Measurements from ENCODE around the gene RNF182. TPM values are rescaled to one million over a fixed set of nuclear protein-coding genes. Genes with fewer than 3 reads are reported as not detected.
"Not testable (repeated sequence)": the region's sequence is repeated elsewhere in the genome, so short reads cannot be mapped to it uniquely, and the experiment has no call there.

RNF182 gene
- polyA plus RNA-seq, 1 donor = 0.66 TPM

DNA sequence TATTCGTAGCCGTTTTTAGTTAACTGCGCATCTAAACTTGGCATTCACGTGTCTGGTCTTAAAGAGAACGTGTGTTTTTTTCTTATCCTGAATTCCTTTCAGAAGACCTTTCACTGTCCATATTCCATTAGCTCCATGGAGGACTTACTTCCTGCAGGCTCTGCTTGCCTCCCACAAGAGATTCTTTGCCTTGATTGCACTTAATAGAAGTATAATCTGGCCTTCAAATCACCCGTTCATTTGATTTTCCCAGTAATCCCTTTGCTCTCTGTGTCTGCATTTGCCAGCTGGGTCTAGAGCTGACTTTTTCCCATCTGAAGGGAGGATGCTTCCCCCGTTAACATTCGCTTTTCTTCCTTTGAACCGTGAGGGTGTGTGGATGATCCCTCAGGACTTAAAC is 79.5 kb downstream of the RNF182 start:
- DNase-seq = no peak

DNA sequence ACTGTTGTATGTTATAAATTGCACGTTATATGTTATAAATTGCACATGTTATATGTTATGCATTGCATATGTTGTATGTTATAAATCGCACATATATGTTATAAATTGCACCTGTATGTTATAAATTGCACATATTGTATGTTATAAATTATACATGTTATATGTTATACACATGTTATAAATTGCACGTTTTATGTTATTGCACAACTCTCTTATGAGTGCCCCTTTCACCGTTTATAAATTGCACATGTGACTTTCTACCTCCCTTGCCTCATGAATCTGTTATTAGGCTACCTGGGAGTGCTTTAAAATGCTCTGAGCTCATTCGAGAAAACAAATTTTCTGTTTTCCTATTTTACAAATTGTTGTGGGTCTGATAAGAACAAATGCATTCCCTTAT is 84.1 kb downstream of the RNF182 start:
- no peak for DNase-seq

DNA sequence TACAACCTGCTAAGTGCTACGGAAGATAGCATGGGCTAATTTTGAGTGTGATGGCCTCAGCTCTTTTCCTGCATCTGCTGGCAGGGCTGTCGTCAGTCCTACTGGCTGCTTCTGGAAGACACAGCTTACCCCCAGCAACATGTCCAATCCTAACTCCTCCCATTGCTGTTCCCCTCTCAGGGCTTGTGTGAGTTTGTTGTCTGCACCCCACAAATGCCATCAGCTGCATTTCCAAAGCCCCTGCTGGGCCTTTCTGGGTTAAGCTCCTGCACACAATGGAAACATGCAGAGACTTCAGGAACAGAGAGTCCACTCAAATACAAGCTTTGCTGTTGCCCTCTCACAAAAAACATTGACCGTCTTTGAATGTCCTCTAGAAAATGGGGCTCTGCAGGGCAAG is 84.7 kb downstream of the RNF182 start:
- no peak for DNase-seq

DNA sequence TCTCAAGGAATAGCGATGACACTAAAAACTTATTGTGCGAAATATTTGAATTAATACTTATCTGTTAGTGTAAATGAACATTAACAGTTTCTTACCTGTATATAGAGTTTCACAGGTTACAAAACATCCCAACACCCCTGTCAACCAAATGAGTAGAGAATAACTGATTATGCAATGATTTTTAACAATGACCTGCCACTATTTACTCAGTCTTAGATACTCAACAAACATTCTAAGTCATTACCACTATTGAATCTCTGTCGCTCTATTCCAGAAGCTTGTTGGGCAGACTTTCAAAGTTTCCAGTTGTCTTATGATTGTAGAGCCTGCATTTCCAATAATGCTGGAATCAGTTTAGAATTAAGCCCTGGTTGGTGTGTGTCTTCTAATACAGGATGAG is 85.5 kb downstream of the RNF182 start:
- no peak for DNase-seq

DNA sequence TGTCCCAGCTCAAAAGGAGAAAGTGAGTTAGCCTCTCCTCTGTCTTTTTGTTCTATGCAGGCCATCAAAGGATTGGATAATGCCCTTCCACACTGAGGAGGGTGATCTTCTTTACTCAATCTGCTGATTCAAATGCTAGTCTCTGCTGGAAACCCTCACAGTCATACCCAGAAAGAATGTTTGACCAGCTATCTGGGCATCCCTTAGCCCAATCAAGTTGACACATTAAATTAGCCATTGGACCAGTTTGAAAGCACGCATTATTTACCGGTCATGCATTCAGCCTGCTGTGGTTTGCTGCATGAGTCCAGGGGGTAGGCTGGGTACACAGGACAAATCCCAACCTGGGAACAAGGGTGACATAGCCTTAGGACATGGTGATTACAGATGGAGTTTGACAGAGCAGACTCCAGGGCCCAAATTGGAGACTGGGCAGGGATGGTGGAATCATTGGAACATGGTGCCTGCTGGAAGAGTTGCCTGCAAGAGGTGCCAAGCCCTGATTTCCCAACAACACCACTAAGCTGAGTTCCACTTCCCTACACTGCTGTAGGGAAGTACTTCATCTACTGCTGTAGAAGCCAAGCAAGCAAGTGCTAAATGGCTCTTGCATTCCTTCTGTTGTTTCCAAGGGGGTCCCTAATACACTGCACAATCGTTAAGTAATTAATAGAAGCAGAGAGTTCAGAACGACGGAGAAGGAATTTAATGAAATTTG is 87.7 kb downstream of the RNF182 start:
- DNase-seq = no peak

DNA sequence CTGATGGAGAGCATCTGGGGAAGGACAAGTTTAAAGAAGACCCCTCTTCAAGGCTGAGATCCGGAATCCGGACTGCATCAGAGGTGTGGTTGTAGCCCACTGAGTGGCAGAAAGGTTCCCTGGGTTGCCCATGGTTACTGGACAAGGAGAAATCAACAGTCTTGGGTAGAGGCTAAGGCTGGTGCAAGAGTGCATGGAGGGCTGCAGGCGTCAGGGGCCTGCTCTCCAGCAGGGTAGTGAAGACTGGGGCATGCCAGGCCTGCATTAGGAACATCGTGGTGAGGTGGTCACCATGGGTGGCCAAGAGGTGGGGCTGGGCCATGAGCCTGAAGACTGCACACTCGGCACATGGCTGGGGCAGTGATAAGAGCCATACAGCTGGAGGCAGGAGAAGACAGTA is 91.2 kb downstream of the RNF182 start:
- no peak for DNase-seq

DNA sequence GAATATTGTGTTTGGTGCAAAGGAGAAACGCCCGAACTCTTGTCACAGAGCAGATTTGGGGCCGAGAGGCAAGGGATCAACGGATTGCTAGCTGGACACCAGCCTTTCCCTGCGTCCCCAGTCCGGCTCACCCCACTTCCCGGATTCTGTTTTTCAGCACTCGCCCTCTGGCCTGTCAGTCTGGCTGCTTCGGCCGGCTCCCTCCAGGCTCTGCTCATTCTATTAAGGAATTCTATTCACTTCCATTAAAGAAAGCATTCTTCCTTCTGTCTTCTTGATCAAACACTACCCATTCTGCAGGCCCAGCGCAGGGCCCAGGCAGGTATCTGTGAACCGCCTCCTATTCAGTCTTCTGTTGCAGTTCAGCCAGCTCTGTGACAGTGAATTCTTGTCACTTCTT is 91.7 kb downstream of the RNF182 start:
- no peak for DNase-seq

DNA sequence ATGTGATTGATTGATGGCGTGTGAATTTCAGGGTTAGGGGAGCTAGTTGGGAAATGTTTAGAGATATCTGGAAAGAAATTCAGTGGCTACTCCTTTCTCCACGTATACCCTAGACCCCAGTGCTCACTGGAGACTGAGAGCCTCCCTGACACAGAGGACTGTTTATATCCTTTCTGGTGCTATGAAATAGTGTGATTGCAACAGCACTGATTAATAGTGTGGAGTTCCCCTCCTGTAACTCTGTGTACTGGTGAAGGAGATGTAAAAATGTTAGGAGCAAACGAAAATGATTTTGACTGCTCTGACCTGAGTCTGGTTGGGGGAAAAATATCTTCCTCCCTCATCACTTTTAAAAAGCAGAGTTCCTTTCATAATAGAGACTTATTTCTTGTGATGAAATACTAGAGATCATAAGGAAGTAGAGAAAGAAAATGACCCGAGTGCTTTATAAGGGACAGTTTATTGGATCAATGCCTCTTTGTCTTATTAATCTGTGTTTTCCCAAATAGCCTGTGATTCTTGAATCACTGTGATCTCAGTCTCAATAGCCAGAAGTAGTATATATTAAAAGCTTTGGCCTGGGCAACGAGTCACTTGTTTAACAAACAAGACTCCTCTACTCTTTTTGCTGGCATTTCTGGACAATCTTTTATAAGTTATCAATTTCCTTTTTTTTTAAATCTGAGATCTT is 92.3 kb downstream of the RNF182 start:
- DNase-seq = no peak

DNA sequence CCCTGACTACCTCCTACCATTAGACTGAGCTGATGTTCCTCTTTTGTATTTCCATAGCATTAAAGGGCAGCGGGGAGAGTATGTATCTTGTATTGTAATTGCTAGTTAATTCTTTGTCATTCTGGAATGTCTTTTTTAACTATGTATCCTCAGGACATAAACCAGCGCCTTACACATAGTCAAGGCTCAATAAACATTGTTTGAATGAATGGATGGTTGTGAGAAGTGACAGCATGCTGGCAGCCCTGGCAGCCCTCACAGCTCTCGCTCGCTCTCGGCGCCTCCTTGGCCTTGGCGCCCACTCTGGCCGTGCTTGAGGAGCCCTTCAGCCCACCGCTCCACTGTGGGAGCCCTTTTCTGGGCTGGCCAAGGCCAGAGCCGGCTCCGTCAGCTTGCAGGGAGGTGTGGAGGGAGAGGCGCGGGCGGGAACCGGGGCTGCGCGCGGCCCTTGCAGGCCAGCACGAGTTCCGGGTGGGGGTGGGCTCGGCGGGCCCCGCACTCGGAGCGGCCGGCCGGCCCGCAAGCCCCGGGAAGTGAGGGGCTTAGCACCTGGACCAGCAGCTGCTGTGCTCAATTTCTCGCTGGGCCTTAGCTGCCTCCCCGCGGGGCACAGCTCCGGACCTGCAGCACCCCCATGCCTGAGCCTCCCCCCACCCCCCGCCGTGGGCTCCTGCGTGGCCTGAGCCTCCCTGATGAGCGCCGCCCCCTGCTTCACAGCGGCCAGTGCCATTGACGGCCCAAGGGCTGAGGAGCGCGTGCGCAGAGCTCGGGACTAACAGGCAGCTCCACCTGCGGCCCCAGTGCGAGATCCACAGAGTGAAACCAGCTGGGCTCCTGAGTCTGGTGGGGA is 93.1 kb downstream of the RNF182 start:
- no peak for DNase-seq

DNA sequence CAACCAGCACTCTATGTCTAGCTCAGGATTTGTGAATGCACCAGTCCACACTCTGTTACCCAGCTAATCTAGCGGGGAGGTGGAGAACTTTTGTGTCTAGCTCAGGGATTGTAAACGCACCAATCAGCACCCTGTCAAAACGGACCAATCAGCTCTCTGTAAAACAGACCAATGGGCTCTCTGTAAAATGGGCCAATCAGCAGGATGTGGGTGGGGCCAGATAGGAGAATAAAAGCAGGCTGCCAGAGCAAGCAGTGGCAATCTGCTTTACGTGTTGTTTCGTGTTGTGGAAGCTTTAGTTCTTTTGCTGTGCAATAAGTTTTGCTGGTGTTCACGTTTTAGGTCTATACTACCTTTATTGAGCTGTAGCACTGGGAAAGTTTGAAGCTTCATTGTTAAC is 93.8 kb downstream of the RNF182 start:
- DNase-seq = not testable (repeated sequence)

DNA sequence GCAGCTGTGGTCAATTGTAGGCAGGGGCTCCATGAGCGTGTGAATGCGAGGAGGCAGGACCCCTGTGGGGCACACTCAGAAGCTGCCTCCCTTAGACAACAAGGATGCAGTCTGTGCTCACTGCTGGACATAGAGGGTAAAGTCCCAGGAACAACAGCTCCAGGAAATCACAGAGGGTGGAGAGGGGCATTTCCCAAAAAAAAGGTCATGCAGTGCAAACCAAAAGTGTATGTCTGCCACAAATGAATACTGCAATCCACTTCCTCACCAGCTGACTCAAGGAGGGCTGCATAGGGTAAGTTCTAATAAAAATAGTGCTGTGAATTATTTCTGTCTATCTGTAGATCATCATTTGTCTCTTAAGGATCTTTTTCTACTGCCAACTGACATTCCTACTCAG is 95.8 kb downstream of the RNF182 start:
- DNase-seq = no peak

DNA sequence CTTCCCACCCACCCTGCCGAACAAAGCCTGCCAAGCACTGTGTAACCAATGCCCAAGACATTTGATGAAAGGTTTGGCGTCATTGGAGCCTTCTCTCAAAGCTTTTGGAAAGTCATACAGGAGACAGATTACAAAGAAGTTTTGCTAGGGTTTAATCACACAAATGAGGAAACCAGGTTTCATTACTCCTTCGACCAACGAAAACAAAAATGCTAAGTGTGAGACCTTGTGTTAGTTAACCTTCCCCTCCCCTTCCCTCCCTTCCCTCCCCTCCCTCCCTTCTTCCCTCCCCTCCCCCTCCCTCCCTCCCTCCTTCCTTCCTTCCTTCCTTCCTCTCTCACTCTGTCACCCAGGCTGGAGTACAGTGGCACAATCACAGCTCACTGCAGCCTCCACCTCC is 96.7 kb downstream of the RNF182 start:
- no peak for DNase-seq

DNA sequence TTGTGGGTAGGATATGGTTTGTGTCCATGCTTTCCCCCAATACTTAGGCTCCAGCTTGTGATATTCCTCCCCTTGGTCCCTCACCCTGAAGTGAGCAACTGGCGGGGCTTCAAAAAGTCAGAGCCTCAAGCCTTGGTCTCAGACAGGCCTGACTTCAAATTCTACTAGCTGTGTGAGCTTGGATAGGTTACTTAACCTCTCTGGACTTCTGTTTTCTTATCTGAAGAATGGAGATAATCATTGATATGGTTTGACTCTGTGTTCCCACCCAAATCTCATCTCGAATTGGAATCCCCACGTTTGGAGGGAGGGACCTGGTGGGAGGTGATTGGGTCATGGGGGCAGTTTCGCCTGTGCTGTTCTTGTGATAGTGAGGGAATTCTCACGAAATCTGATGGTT is 97.9 kb downstream of the RNF182 start:
- DNase-seq = no peak

DNA sequence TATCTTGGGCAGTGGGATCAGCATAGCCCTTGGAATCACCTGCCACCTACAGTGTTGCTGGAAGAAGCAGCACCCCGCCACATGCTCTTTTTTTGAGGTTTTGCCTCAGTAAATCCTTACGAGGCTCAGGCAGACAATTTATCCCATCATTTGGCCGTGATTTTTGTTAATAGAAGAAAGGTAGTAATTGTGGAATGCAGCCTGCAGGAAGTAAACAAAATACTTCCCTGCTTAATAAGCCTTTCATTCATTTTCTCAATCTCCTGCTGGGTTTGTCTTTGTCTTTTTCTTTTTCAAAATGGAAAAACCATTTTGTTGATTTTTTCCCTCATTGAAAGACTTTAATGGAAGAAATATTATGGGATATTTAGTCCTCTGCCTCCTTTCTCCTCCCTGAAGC is 99.1 kb downstream of the RNF182 start:
- no peak for DNase-seq

DNA sequence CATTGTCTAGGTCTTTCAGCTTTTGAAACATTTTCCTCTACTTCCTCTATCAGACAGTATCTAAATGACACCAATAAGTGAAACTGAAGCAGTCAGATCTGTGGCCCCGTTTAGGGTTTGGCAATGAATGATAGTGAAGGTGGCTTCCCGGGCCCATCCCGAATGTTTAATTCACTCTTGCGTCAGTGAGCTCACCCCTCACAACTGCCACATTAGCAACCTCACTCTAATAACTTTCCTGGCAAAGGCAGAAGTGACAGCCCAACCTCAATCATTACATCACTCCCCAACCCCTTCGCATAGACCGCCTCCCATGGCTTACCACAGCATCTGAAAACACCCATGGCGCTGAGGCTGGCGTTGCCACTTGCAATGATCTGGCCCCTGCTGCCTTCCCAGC is 100.4 kb downstream of the RNF182 start:
- no peak for DNase-seq

DNA sequence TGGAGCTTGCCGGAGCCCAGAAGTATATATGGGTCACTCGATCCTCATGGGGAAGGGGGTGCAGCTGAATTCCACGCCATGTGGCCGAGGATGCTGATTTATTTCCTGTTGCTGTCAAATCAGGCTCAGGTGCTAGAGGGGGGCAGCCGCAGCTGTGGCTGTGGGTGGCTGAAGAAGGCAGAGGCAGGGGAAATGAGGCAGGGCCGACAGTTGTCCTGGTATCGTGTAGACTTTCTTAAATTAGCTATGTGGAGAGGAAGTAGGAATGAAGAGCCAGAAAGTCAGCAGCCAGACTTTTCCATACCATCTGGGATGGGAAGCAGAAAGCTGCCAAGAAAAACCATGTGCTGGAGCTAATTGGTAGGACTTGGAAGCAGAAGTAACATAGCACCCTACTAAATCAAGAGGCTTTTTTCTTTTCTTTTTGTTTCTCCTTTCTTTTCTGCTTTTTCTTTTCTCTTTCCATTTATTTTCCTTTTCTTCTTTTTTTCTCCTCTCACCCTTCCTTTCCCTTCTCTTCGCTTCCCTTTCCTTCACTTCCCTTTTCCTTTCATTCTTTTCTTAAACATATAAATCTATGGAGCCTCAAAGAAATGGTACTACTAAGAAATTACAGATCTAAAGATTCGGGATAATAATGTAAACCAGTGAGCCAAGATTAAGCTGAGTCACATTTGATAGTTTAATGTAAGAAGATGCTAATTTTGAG is 102.2 kb downstream of the RNF182 start:
- DNase-seq = peak; percentile 18

DNA sequence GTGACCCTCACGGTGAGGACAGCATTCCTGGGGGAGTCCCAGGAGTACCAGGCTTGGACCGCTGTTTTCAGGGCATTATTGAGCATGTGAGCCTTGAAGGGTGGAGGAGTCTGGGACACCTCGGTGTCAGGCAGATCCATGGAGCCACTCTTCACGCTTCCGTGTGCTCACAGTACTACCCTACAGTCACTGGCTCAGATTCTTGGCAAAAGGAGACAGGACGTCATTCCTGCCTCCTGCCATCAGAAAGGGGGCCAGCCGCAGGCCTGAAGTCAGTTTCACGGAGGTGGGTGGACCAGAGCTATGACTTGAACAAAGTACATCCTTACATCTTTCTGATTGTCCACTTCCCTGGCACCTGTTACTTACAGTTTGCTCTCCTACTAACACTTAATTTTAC is 103.9 kb downstream of the RNF182 start:
- DNase-seq = no peak

DNA sequence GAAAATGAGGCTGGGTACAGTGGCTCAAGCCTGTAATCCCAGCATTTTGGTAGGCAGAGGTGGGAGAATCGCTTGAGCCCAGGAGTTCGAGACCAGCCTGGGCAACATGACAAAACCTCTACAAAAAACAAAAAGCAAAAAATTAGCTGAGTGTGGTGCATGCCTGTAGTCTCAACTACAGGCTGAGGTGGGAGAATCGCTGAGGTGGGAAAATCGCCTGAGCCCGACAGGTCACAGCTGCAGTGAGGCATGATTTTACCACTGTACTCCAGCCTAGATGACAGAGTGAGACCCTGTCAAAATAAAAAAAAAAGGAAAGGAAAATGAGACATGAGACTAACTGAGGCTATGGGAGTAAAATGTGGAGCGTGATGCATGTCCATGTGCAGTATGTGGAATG is 104.9 kb downstream of the RNF182 start:
- no peak for DNase-seq

All from hindlimb muscle (tissue), 1 donor.